ENCODE data around the gene ADM5. TPM values are rescaled to one million over a fixed set of nuclear protein-coding genes. Genes with fewer than 3 reads are reported as not detected.
A peak's percentile ranks its signal among the peaks of the same experiment; 100 is the strongest.

Gene ADM5
- polyA plus RNA-seq, 3 donors, result 1.2 TPM; not detected in 2

DNA sequence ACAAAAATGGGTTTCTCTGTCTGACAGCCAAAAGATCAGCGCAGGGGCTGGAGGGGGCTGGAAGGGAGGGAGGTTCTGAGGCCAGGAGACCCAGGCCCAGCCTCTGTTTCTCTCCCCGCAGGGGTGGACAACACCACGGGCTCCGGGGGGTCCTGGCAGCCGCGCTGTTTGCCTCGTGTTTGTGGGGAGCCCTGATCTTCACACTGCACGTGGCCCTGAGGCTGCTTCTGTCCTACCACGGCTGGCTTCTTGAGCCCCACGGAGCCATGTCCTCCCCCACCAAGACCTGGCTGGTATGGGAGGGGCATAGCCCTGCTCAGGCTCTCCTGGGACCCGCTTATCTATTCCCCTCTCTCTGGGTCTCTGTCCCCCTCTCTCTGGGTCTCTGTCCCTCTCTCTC is 11.2 kb downstream of the ADM5 start:
- no peak overlapping the region for H3K27ac Mint-ChIP-seq
- H3K9me3 Mint-ChIP-seq, result peaks cover 0 to 2% (median 0%) of the 10 kb centered on the region in 7 donors
- H2AFZ ChIP-seq (ENCODE audit: insufficient read depth, low read depth, low read length, poor library complexity, severe bottlenecking), result no peak overlapping the region
- TF ChIP-seq, protein P1, sequence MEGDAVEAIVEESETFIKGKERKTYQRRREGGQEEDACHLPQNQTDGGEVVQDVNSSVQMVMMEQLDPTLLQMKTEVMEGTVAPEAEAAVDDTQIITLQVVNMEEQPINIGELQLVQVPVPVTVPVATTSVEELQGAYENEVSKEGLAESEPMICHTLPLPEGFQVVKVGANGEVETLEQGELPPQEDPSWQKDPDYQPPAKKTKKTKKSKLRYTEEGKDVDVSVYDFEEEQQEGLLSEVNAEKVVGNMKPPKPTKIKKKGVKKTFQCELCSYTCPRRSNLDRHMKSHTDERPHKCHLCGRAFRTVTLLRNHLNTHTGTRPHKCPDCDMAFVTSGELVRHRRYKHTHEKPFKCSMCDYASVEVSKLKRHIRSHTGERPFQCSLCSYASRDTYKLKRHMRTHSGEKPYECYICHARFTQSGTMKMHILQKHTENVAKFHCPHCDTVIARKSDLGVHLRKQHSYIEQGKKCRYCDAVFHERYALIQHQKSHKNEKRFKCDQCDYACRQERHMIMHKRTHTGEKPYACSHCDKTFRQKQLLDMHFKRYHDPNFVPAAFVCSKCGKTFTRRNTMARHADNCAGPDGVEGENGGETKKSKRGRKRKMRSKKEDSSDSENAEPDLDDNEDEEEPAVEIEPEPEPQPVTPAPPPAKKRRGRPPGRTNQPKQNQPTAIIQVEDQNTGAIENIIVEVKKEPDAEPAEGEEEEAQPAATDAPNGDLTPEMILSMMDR (IDR thresholded peaks at IDR 0.05), result no peak
- H3K27me3 ChIP-seq (ENCODE audit: control insufficient read depth in 2 of 2, insufficient read depth in 2 of 2, low read length in 2 of 2), result peaks cover 0 to 4% of the 10 kb centered on the region in 2 donors
- H3K79me2 ChIP-seq (ENCODE audit: insufficient read depth, low read length), result no peaks in the 10 kb centered on the region
- no peaks in the 10 kb centered on the region for H3K36me3 ChIP-seq (replicated peaks in 1 of 2; ENCODE audit: control insufficient read depth in 1 of 2, insufficient read depth in 2 of 2, low read length in 2 of 2)
- intact Hi-C loops (cut with micrococcal nuclease), result no loop called here
- no peaks in the 10 kb centered on the region for H3K9me3 ChIP-seq (replicated peaks in 1 of 2; ENCODE audit: control insufficient read depth in 1 of 2, insufficient read depth in 1 of 2, low read length in 2 of 2)
- peaks cover 2% of the 10 kb centered on the region for H3K4me1 Mint-ChIP-seq
- WGBS (ENCODE audit: insufficient coverage), result 79% methylated on average over 11 of the region's 11 CpGs
- H3K4me2 ChIP-seq (replicated peaks; ENCODE audit: extremely low read depth, low read length, poor library complexity, severe bottlenecking), result no peak overlapping the region
- no peaks in the 10 kb centered on the region for H3K4me1 ChIP-seq (ENCODE audit: control insufficient read depth in 1 of 2, insufficient read depth in 2 of 2, low read length in 2 of 2)
- no peak overlapping the region for H3K9ac ChIP-seq (ENCODE audit: insufficient read depth, low read length, poor library complexity, severe bottlenecking)
- H3K4me3 Mint-ChIP-seq, result peak overlapping the region in 1 of 2 donors; percentile 35
- H3K27me3 Mint-ChIP-seq (ENCODE audit: low read depth in 3 of 3), result peaks cover 9 to 28% (median 9%) of the 10 kb centered on the region in 3 donors
- no peaks in the 10 kb centered on the region for H3K36me3 Mint-ChIP-seq
- no peak overlapping the region for H3K4me3 ChIP-seq (replicated peaks in 1 of 3; ENCODE audit: low read depth in 2 of 3, low read length in 3 of 3)
- H4K20me1 ChIP-seq (ENCODE audit: insufficient read depth, low read length), result no peaks in the 10 kb centered on the region
- no peak for DNase-seq
- H3K27ac ChIP-seq (ENCODE audit: low read depth in 1 of 2, low read length in 2 of 2), result no peak overlapping the region

DNA sequence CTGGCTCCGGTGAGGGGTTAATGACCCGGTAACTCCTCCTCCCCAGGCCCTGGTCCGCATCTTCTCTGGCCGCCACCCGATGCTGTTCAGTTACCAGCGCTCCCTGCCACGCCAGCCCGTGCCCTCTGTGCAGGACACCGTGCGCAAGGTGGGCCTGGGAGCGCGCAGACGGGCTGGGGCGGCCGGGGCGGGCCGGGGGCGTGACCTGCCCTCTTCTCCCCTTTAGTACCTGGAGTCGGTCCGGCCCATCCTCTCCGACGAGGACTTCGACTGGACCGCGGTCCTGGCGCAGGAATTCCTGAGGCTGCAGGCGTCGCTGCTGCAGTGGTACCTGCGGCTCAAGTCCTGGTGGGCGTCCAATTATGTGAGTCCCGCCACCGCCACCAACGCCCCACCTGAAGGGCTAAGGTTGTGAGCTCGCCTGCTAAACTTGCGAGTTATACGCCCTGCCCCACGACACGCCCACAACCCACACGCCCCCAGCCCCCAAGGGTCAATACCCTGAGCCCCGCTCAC is 11.9 kb downstream of the ADM5 start:
- no peak for DNase-seq
- WGBS (ENCODE audit: insufficient coverage), result 43% methylated on average over 34 of the region's 40 CpGs
- Mint-ChIP-seq H3K4me3 (no peak overlapping the region), H3K27ac (no peak overlapping the region), H3K9me3 (peaks cover 0 to 2% (median 0%) of the 10 kb centered on the region in 7 donors), H3K4me1 (peaks cover 2% of the 10 kb centered on the region), H3K27me3 (ENCODE audit: low read depth in 3 of 3) (peaks cover 9 to 28% (median 9%) of the 10 kb centered on the region in 3 donors), H3K36me3 (no peaks in the 10 kb centered on the region)
- Histone ChIP-seq H3K27ac (ENCODE audit: low read depth in 1 of 2, low read length in 2 of 2) (no peak overlapping the region), H3K27me3 (ENCODE audit: control insufficient read depth in 2 of 2, insufficient read depth in 2 of 2, low read length in 2 of 2) (peaks cover 0 to 4% of the 10 kb centered on the region in 2 donors), H3K9me3 (replicated peaks in 1 of 2; ENCODE audit: control insufficient read depth in 1 of 2, insufficient read depth in 1 of 2, low read length in 2 of 2) (no peaks in the 10 kb centered on the region), H3K79me2 (ENCODE audit: insufficient read depth, low read length) (no peaks in the 10 kb centered on the region), H2AFZ (ENCODE audit: insufficient read depth, low read depth, low read length, poor library complexity, severe bottlenecking) (no peak overlapping the region), H3K4me1 (ENCODE audit: control insufficient read depth in 1 of 2, insufficient read depth in 2 of 2, low read length in 2 of 2) (no peaks in the 10 kb centered on the region), H3K4me2 (replicated peaks; ENCODE audit: extremely low read depth, low read length, poor library complexity, severe bottlenecking) (no peak overlapping the region), H3K36me3 (replicated peaks in 1 of 2; ENCODE audit: control insufficient read depth in 1 of 2, insufficient read depth in 2 of 2, low read length in 2 of 2) (no peaks in the 10 kb centered on the region), H3K4me3 (replicated peaks in 1 of 3; ENCODE audit: low read depth in 2 of 3, low read length in 3 of 3) (no peak overlapping the region), H3K9ac (ENCODE audit: insufficient read depth, low read length, poor library complexity, severe bottlenecking) (no peak overlapping the region), H4K20me1 (ENCODE audit: insufficient read depth, low read length) (no peaks in the 10 kb centered on the region)
- intact Hi-C loops (cut with micrococcal nuclease), result no loop called here
- TF ChIP-seq, protein P1 (IDR thresholded peaks at IDR 0.05), result no peak

Measured in CD14-positive monocyte (primary cell).